K562 (cell line): Measurements from ENCODE around the gene ATP6V0E1. TPM values are rescaled to one million over a fixed set of nuclear protein-coding genes. Genes with fewer than 3 reads are reported as not detected.

Experiments
- ATAC-seq: fragments of 200-7000 bp; cut with Tn5 transposase; 3 replicates; pipeline ENCODE4 v1.9.1; 2020; ENCODE audit warnings: moderate library complexity
- BruUV-seq: library from RNA; stranded (reverse); fragments of 400-500 nt; replicated peaks from 2 replicates; lab custom pipeline; 2021; lab: Mats Ljungman, UMichigan
- CTCF ChIA-PET: fragments of 300-600 bp; formaldehyde crosslinking; extraction: SDS; loops from one replicate; lab custom pipeline; 2021; ENCODE audit warnings: low intra/inter-chr PET ratio; lab: Yijun Ruan, JAX
- POLR2A ChIA-PET: fragments of 300-600, 350-650 bp; sonication (Branson Sonifier 250); formaldehyde crosslinking; extraction: SDS; loops from one replicate; lab custom pipeline; 2021; ENCODE audit warnings: antibody characterized with exemption, inconsistent platforms; lab: Yijun Ruan, JAX
- DNase-seq, 4 experiments: peaks; one replicate each; pipeline versions ENCODE4 v3.0.0 to v3.0.0-alpha.2; 2011 to 2018; ENCODE audit warnings: low spot score in 3 of 4, mixed read lengths in 3 of 4; ENCODE audit errors: extremely low read depth in 1 of 4
- FAIRE-seq: peaks from 2 replicates; lab custom pipeline; 2011; peaks lifted over from hg19 to GRCh38; lab: Jason Lieb, UNC
- H2AFZ ChIP-seq: 2 replicates; pipeline ENCODE4 v1.6.0; 2011; ENCODE audit warnings: low read depth, low read length, control low read depth, inconsistent platforms
- H3K27ac ChIP-seq: fragments of 200-600 bp; 3 replicates; pipeline ENCODE4 v1.8.0; 2011; ENCODE audit warnings: low read depth, mild to moderate bottlenecking, control low read depth, inconsistent platforms, low read length, moderate library complexity, mixed read lengths; ENCODE audit errors: extremely low read depth
- H3K27me3 ChIP-seq, 2 experiments: fragments of 300-600 bp in 1 of 2; 2 replicates in 1 of 2; 3 replicates in 1 of 2; pipeline versions ENCODE4 v1.6.0 to v1.8.0; 2011; ENCODE audit warnings: inconsistent platforms in 2 of 2, low read length in 2 of 2, mild to moderate bottlenecking in 1 of 2, mixed read lengths in 1 of 2, moderate library complexity in 1 of 2; ENCODE audit not compliant: control insufficient read depth in 2 of 2, insufficient read depth in 2 of 2
- H3K36me3 ChIP-seq: fragments of 300-600 bp; 3 replicates; pipeline ENCODE4 v1.8.0; 2011; ENCODE audit warnings: mild to moderate bottlenecking, low read length, inconsistent platforms; ENCODE audit not compliant: control insufficient read depth, insufficient read depth
- H3K4me1 ChIP-seq, 2 experiments: fragments of 200-600 bp in 1 of 2; replicated peaks in 1 of 2; 2 replicates in 1 of 2; 3 replicates in 1 of 2; pipeline versions ENCODE4 v1.5.1 to v1.8.0; 2011; ENCODE audit warnings: inconsistent platforms in 2 of 2, low read length in 2 of 2, mild to moderate bottlenecking in 1 of 2, mixed read lengths in 1 of 2, moderate library complexity in 1 of 2; ENCODE audit not compliant: control insufficient read depth in 2 of 2, insufficient read depth in 2 of 2
- H3K4me2 ChIP-seq: 2 replicates; pipeline ENCODE4 v1.6.1; 2011; ENCODE audit warnings: low read length, control low read depth, inconsistent platforms, mixed read lengths; ENCODE audit not compliant: insufficient read depth
- H3K4me3 ChIP-seq: fragments of 200-600 bp; sonication (generic), shearing (Covaris generic); 2 replicates; pipeline ENCODE4 v1.5.1; 2016; ENCODE audit warnings: control low read depth, inconsistent platforms
- H3K79me2 ChIP-seq: fragments of 200-600 bp; 3 replicates; pipeline ENCODE4 v1.8.0; 2011; ENCODE audit warnings: low read length, inconsistent platforms; ENCODE audit not compliant: control insufficient read depth, insufficient read depth
- H3K9ac ChIP-seq, 2 experiments: 2 replicates each; pipeline versions ENCODE4 v1.6.0 to v1.6.1; 2011; ENCODE audit warnings: low read depth in 2 of 2, low read length in 2 of 2, control low read depth in 1 of 2, inconsistent platforms in 1 of 2, mild to moderate bottlenecking in 1 of 2, mixed read lengths in 1 of 2; ENCODE audit not compliant: insufficient read depth in 1 of 2
- H3K9me1 ChIP-seq: one replicate; pipeline ENCODE4 v1.6.0; 2011; ENCODE audit warnings: inconsistent platforms, mild to moderate bottlenecking, low read length, moderate library complexity; ENCODE audit not compliant: control insufficient read depth, insufficient read depth
- H3K9me3 ChIP-seq: replicated peaks from 2 replicates; pipeline ENCODE4 v1.5.1; 2011; ENCODE audit warnings: low read depth, low read length, inconsistent platforms; ENCODE audit not compliant: control insufficient read depth, insufficient read depth
- H4K20me1 ChIP-seq: replicated peaks from 2 replicates; pipeline ENCODE4 v1.6.1; 2011; ENCODE audit warnings: low read length, inconsistent platforms, mixed read lengths; ENCODE audit not compliant: control insufficient read depth, insufficient read depth
- ARID1B ChIP-seq: fragments of 450-650 bp; IDR thresholded peaks from 2 replicates; pipeline ENCODE4 v1.6.1; 2016; ENCODE audit warnings: antibody characterized with exemption, mild to moderate bottlenecking, inconsistent platforms
- EP300 ChIP-seq: IDR thresholded peaks from 2 replicates; pipeline ENCODE4 v1.6.1; 2012; ENCODE audit warnings: low read length, improper control_type of control experiment
- ESRRA ChIP-seq: fragments of 450-650 bp; IDR thresholded peaks from 2 replicates; pipeline ENCODE4 v1.6.1; 2014; ENCODE audit warnings: low read depth, mild to moderate bottlenecking, moderate library complexity, borderline replicate concordance
- FOSL1 ChIP-seq: fragments of 200-800 bp; sonication (Bioruptor generic); conservative IDR thresholded peaks from 2 replicates; pipeline ENCODE4 v1.6.1; 2016; ENCODE audit warnings: missing genetic modification characterization, missing compliant biosample characterization
- FOXP1 ChIP-seq: sonication (generic); formaldehyde crosslinking; IDR thresholded peaks from 2 replicates; pipeline ENCODE4 v1.8.0; 2022; ENCODE audit warnings: mild to moderate bottlenecking, missing genetic modification reagents
- ID3 ChIP-seq, 2 experiments: fragments of 250-450 bp in 1 of 2; fragments of 450-650 bp in 1 of 2; sonication (Bioruptor Pico) in 1 of 2; IDR thresholded peaks; 2 replicates each; pipeline versions ENCODE4 v1.6.1 to v1.8.0; 2016 to 2021; ENCODE audit warnings: mild to moderate bottlenecking in 2 of 2, moderate library complexity in 2 of 2, missing compliant biosample characterization in 1 of 2, missing genetic modification characterization in 1 of 2
- MNT ChIP-seq, 2 experiments: fragments of 450-650 bp; conservative IDR thresholded peaks; 2 replicates each; pipeline ENCODE4 v1.6.1; 2017; ENCODE audit warnings: mild to moderate bottlenecking in 2 of 2, moderate library complexity in 2 of 2
- TCF3 ChIP-seq: sonication (generic); formaldehyde crosslinking; IDR thresholded peaks from 2 replicates; pipeline ENCODE4 v1.4.0; 2020; ENCODE audit warnings: mild to moderate bottlenecking, missing genetic modification reagents
- YY1 ChIP-seq, 3 experiments: IDR thresholded peaks; 2 replicates each; pipeline ENCODE4 v1.6.1; 2011; ENCODE audit warnings: low read length in 2 of 3, mild to moderate bottlenecking in 2 of 3, moderate library complexity in 2 of 3, borderline replicate concordance in 1 of 3, control low read depth in 1 of 3, low read depth in 1 of 3; ENCODE audit not compliant: insufficient read depth in 3 of 3, insufficient replicate concordance in 2 of 3, control insufficient read depth in 1 of 3, insufficient read length in 1 of 3; ENCODE audit errors: extremely low read depth in 1 of 3
- WGBS: fragments of 100-300 bp; shearing (Covaris generic); methylation state at CpG from one replicate; pipeline ENCODE4 v1.1.6; 2016; ENCODE audit warnings: low coverage, mixed read lengths; ENCODE audit not compliant: insufficient coverage; ENCODE audit errors: missing lambda C conversion rate; 5-methylcytosine and 5-hydroxymethylcytosine counted together
- in situ Hi-C: fragments of 300-500 bp; cut with MboI; formaldehyde crosslinking; loops from 4 replicates; pipeline ENCODE4 v1.15.0; 2018; ENCODE audit warnings: inconsistent platforms, mixed read lengths
- intact Hi-C: fragments of 100-400 bp; cut with micrococcal nuclease; formaldehyde crosslinking; loops from 2 replicates; pipeline ENCODE4 v1.14.2; 2022
- polyA plus RNA-seq, 8 experiments: library from polyadenylated mRNA; depleted of rRNA in 4 of 8; stranded (reverse) in 5 of 8; unstranded in 3 of 8; fragments of >200 nt; fragmentation: Nextera tagmentation in 2 of 8; fragmentation: Illumina TruSeq in 1 of 8; extraction: Ambion mirVana in 2 of 8; extraction: Trizol in 1 of 8; gene quantifications; 2 replicates each; pipeline versions ENCODE4 v1.2.1 to v1.2.3, GENCODE V29; 2011 to 2014; ENCODE audit warnings: inconsistent platforms in 1 of 8, missing spikeins in 1 of 8
- total RNA-seq, 7 experiments: library from RNA; depleted of rRNA in 6 of 7; stranded (reverse); fragments of >200 nt in 6 of 7; fragmentation: Illumina TruSeq in 2 of 7; extraction: Trizol in 2 of 7; gene quantifications; 2 replicates each; pipeline versions ENCODE4 v1.2.1 to v1.2.3, GENCODE V29; 2011 to 2021; ENCODE audit warnings: low replicate concordance in 1 of 7
- TF ChIP-seq, protein P1 (sequence below), 2 experiments: IDR thresholded peaks; 2 replicates each; pipeline ENCODE4 v1.6.1; 2011; ENCODE audit warnings: borderline replicate concordance in 1 of 2, control low read depth in 1 of 2, low read depth in 1 of 2, low read length in 1 of 2, mild to moderate bottlenecking in 1 of 2, mixed read lengths in 1 of 2, moderate library complexity in 1 of 2; ENCODE audit not compliant: insufficient read depth in 1 of 2, insufficient read length in 1 of 2, poor library complexity in 1 of 2, severe bottlenecking in 1 of 2; ENCODE audit errors: extremely low read depth in 1 of 2

ATP6V0E1 gene
- total and polyA plus RNA-seq, 9 of the 15 experiments (the other 6 are each of a cell fraction or from before 2014, with no cell fraction given): 63.8 to 395 (median 112) TPM

GRCh38 chr5:173020154-173020581 is 36.6 kb downstream of the ATP6V0E1 start:
- peak overlapping the region; percentile 54 for H3K4me2 ChIP-seq
- DNase-seq (peak in 3 of 4 experiments; percentile 28 to 75 (median 48)), ATAC-seq (peak; percentile 88), FAIRE-seq (peak; percentile 86)
- 0 out of 2 replicates have a peak, but pooled peaks cover 9% of the 10 kb centered on the region for H4K20me1 ChIP-seq
- H3K36me3 ChIP-seq: peaks cover 52% of the 10 kb centered on the region
- H3K9me3 ChIP-seq: no peaks in the 10 kb centered on the region
- H3K27me3 ChIP-seq: no peaks in the 10 kb centered on the region
- H2AFZ ChIP-seq: no peak overlapping the region
- in situ Hi-C loops: no loop called here
- CTCF ChIA-PET: no interaction called here
- peaks cover 74% of the 10 kb centered on the region for H3K79me2 ChIP-seq
- WGBS: 8% methylated on average over 5 of the region's 5 CpGs
- no TSS peak for BruUV-seq
- intact Hi-C loops: loop anchor here (2.0 kb wide), 1 partner anchor 37 kb away; the partner anchor contains the start of gene CREBRF
- POLR2A ChIA-PET: interaction anchor here (0.6 to 0.9 kb wide), 2 partner anchors 36 to 865 kb away, joined by 3 to 4 read pairs; partner anchors contain the start of gene ATP6V0E1
- H3K4me1 ChIP-seq: peaks cover 5 to 20% of the 10 kb centered on the region in 2 experiments; a peak in 4 of 5 replicates
- no peaks in the 10 kb centered on the region for H3K9me1 ChIP-seq
- no peak overlapping the region for H3K4me3 ChIP-seq
- H3K9ac ChIP-seq: peak overlapping the region in 1 of 2 experiments; percentile 14; a peak in 1 of 4 replicates
- peak overlapping the region; percentile 66; the same call in 2 of the 3 replicates for H3K27ac ChIP-seq
- TF ChIP-seq, protein P1, sequence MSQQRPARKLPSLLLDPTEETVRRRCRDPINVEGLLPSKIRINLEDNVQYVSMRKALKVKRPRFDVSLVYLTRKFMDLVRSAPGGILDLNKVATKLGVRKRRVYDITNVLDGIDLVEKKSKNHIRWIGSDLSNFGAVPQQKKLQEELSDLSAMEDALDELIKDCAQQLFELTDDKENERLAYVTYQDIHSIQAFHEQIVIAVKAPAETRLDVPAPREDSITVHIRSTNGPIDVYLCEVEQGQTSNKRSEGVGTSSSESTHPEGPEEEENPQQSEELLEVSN (IDR thresholded peaks at IDR 0.05; ENCODE audit: borderline replicate concordance in 1 of 2, extremely low read depth in 1 of 2, insufficient read depth in 1 of 2, insufficient read length in 1 of 2, low read depth in 1 of 2, low read length in 1 of 2, poor library complexity in 1 of 2, severe bottlenecking in 1 of 2): peak; percentile 66 to 68
- TF ChIP-seq FOXP1: peak; percentile 57; the same call in 1 of the 2 replicates
- peak in 1 of 3 experiments; percentile 35 for TF ChIP-seq YY1 (IDR thresholded peaks at IDR 0.05; ENCODE audit: borderline replicate concordance in 1 of 3, control insufficient read depth in 1 of 3, extremely low read depth in 1 of 3, insufficient read depth in 3 of 3, insufficient read length in 1 of 3, insufficient replicate concordance in 2 of 3, low read depth in 1 of 3, low read length in 2 of 3)
- TF ChIP-seq TCF3 (CRISPR knock-in tag): peak; percentile 38; the same call in 1 of the 2 replicates
- TF ChIP-seq EP300: 0 out of 2 replicates have a peak, but pooled peaks have one; percentile 22
- peak; percentile 54 for TF ChIP-seq ARID1B
- no peak for TF ChIP-seq ID3 (CRISPR knock-in tag; IDR thresholded peaks at IDR 0.05)
- TF ChIP-seq ID3 (tag; IDR thresholded peaks at IDR 0.05): peak; percentile 84; the same call in 1 of the 2 replicates
- TF ChIP-seq FOSL1: peak; percentile 25; the same call in 1 of the 2 replicates
- TF ChIP-seq MNT (conservative IDR thresholded peaks at IDR 0.05): peak; percentile 27 to 62; a peak in 1 of 4 replicates
- peak; percentile 88 for TF ChIP-seq ESRRA
